ENCODE data around the gene CXCL16. TPM values are rescaled to one million over a fixed set of nuclear protein-coding genes. Genes with fewer than 3 reads are reported as not detected.

Gene CXCL16
- total and polyA plus RNA-seq, 2 of the 13 experiments (the other 11 are each of a cell fraction or from before 2014, with no cell fraction given): 9.4 to 101 TPM

GRCh38 chr17:4788807-4789700 is 49.3 kb upstream of the CXCL16 start, which contains the start of gene GLTPD2 (continued):
- TF ChIP-seq ZNF841 (CRISPR knock-in tag; IDR thresholded peaks at IDR 0.05; ENCODE audit: borderline replicate concordance) (no peak), ATF7 (IDR thresholded peaks at IDR 0.05) (no peak), ATF7 (CRISPR knock-in tag; IDR thresholded peaks at IDR 0.05) (no peak), HIVEP1 (CRISPR knock-in tag; IDR thresholded peaks at IDR 0.05) (peak; percentile 48; the same call in 1 of the 2 replicates), SMAD1 (CRISPR knock-in tag; IDR thresholded peaks at IDR 0.05; ENCODE audit: borderline replicate concordance, low read depth) (no peak), ZNF644 (CRISPR knock-in tag; IDR thresholded peaks at IDR 0.05; ENCODE audit: low read depth) (no peak), ZNF816 (CRISPR knock-in tag; IDR thresholded peaks at IDR 0.05; ENCODE audit: borderline replicate concordance) (peak; percentile 82), ZBTB42 (CRISPR knock-in tag; IDR thresholded peaks at IDR 0.05) (no peak), ZSCAN30 (CRISPR knock-in tag; IDR thresholded peaks at IDR 0.05) (no peak), MED1 (CRISPR knock-in tag; IDR thresholded peaks at IDR 0.05) (peak; percentile 91), PITX1 (CRISPR knock-in tag; IDR thresholded peaks at IDR 0.05) (peak; percentile 86), ZNF143 (CRISPR knock-in tag; IDR thresholded peaks at IDR 0.05) (0 out of 2 replicates have a peak, but pooled peaks have one; percentile 36), CBFB (CRISPR knock-in tag; IDR thresholded peaks at IDR 0.05) (peak; percentile 67; the same call in 1 of the 2 replicates), DBP (CRISPR knock-in tag; IDR thresholded peaks at IDR 0.05; ENCODE audit: not compliant biosample characterization) (no peak), RAD51 (IDR thresholded peaks at IDR 0.05; ENCODE audit: borderline replicate concordance) (no peak), NR2F2 (IDR thresholded peaks at IDR 0.05; ENCODE audit: borderline replicate concordance, low read depth) (peak; percentile 69; the same call in 1 of the 2 replicates), ZBTB25 (CRISPR knock-in tag; IDR thresholded peaks at IDR 0.05) (0 out of 2 replicates have a peak, but pooled peaks have one; percentile 48), ZNF350 (CRISPR knock-in tag; IDR thresholded peaks at IDR 0.05; ENCODE audit: borderline replicate concordance, low read depth) (peak; percentile 42; the same call in 1 of the 2 replicates), TOE1 (CRISPR knock-in tag; IDR thresholded peaks at IDR 0.05) (no peak; the same call in 1 of the 2 replicates), ZSCAN25 (CRISPR knock-in tag; IDR thresholded peaks at IDR 0.05) (peak; percentile 72), HNF4A (CRISPR knock-in tag; IDR thresholded peaks at IDR 0.05) (peak; percentile 82), HIC2 (CRISPR knock-in tag; IDR thresholded peaks at IDR 0.05; ENCODE audit: low read depth) (peak; percentile 77; the same call in 1 of the 2 replicates), UBTF (CRISPR knock-in tag; IDR thresholded peaks at IDR 0.05) (peak; percentile 86), ZFY (CRISPR knock-in tag; IDR thresholded peaks at IDR 0.05) (peak; percentile 53; the same call in 1 of the 2 replicates), TMF1 (CRISPR knock-in tag; IDR thresholded peaks at IDR 0.05; ENCODE audit: low read depth) (no peak)

All from HepG2 (cell line).